ENCODE results near the gene DESI1.

- no peak for TF ChIP-seq CTCF (conservative IDR thresholded peaks at IDR 0.05; ENCODE audit: low read depth, low read length)
- no peak for TF ChIP-seq EZH2phosphoT487 (IDR thresholded peaks at IDR 0.05; ENCODE audit: borderline replicate concordance, low read length)
Measured at GRCh38 chr22:41638124-41638523, 17.3 kb upstream of the DESI1 start.
